Mammary microvascular endothelial cell (primary cell): ENCODE data around the gene XRN1. TPM values are rescaled to one million over a fixed set of nuclear protein-coding genes. Genes with fewer than 3 reads are reported as not detected.

ENCODE experiments used
- total RNA-seq: library from RNA; depleted of rRNA; stranded (reverse); fragments of >200 nt; gene quantifications from 2 replicates; pipeline ENCODE4 v1.2.3, GENCODE V29; 2015

Gene XRN1, protein sequence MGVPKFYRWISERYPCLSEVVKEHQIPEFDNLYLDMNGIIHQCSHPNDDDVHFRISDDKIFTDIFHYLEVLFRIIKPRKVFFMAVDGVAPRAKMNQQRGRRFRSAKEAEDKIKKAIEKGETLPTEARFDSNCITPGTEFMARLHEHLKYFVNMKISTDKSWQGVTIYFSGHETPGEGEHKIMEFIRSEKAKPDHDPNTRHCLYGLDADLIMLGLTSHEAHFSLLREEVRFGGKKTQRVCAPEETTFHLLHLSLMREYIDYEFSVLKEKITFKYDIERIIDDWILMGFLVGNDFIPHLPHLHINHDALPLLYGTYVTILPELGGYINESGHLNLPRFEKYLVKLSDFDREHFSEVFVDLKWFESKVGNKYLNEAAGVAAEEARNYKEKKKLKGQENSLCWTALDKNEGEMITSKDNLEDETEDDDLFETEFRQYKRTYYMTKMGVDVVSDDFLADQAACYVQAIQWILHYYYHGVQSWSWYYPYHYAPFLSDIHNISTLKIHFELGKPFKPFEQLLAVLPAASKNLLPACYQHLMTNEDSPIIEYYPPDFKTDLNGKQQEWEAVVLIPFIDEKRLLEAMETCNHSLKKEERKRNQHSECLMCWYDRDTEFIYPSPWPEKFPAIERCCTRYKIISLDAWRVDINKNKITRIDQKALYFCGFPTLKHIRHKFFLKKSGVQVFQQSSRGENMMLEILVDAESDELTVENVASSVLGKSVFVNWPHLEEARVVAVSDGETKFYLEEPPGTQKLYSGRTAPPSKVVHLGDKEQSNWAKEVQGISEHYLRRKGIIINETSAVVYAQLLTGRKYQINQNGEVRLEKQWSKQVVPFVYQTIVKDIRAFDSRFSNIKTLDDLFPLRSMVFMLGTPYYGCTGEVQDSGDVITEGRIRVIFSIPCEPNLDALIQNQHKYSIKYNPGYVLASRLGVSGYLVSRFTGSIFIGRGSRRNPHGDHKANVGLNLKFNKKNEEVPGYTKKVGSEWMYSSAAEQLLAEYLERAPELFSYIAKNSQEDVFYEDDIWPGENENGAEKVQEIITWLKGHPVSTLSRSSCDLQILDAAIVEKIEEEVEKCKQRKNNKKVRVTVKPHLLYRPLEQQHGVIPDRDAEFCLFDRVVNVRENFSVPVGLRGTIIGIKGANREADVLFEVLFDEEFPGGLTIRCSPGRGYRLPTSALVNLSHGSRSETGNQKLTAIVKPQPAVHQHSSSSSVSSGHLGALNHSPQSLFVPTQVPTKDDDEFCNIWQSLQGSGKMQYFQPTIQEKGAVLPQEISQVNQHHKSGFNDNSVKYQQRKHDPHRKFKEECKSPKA (N-terminal part only)
- total RNA-seq = 15.2 and 15.8 TPM in 2 replicates

DNA sequence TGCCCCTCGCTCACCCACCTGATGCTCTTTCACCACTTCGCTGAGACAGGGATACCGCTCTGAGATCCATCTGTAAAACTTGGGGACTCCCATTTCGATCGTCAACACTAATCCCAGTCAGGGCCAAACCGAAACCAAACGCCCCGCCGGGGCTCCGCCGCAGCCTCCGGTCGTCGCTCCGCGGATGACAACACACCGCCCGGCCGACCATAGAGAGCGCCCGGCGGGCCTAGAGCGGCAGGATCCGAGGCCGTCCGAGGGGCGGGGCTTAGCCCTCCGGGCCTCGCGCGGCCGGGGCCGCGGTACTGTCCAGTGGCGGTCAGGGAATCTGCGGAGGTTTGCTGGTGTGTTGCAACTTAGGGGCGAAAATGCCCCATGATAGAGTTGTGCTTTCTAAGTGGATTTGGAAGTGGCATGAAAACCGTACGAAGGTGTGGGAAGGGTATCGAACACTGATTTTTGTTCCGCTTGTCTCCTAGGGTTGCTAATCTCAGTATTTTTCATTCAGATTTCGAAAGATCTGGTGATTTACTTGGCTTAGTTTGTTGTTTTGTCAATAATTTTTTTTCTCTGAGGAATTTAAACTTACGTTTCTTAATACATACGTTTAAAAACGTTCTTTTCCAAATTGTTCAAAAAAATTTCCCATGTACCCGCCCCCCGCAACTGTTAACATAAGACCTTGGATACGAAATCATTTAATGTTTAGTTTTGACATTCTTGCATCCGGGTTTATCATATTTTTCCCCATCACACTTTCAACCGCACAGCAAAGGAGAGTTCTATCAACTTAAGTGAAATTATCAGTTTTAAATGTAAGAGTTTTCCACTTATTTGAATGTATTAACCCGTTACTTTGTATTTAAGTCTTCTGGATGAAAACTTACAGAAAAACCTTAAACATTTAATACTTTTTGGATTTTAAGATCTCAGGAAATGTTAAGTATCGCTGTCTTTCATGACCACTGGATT lies at the start of gene XRN1:
TSS of gene XRN1 (minus strand) at position 186 of the 972 bp plus-strand sequence. CDS start at position 93, 93 bp downstream.

Other genes starting within 250 kb of the XRN1 start
- gene GK5, start 222.5 kb downstream of the XRN1 start, total RNA-seq = 4.7 and 9.1 TPM in 2 replicates
- gene ATR, start 130.7 kb upstream of the XRN1 start, total RNA-seq = 23.9 and 29.7 TPM in 2 replicates
- 0.13 and 1.2 TPM in 2 replicates for gene PLS1, start 148.4 kb upstream of the XRN1 start, total RNA-seq